GM19438 (cell line): ENCODE data around the gene AK8.

ENCODE experiments used
- ATAC-seq: cut with Tn5 transposase; IDR thresholded peaks from one replicate; pipeline ENCODE4 v1.9.1; 2021; ENCODE audit warnings: low read depth; ENCODE audit not compliant: unreplicated experiment

AK8 gene, protein sequence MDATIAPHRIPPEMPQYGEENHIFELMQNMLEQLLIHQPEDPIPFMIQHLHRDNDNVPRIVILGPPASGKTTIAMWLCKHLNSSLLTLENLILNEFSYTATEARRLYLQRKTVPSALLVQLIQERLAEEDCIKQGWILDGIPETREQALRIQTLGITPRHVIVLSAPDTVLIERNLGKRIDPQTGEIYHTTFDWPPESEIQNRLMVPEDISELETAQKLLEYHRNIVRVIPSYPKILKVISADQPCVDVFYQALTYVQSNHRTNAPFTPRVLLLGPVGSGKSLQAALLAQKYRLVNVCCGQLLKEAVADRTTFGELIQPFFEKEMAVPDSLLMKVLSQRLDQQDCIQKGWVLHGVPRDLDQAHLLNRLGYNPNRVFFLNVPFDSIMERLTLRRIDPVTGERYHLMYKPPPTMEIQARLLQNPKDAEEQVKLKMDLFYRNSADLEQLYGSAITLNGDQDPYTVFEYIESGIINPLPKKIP

DNA sequence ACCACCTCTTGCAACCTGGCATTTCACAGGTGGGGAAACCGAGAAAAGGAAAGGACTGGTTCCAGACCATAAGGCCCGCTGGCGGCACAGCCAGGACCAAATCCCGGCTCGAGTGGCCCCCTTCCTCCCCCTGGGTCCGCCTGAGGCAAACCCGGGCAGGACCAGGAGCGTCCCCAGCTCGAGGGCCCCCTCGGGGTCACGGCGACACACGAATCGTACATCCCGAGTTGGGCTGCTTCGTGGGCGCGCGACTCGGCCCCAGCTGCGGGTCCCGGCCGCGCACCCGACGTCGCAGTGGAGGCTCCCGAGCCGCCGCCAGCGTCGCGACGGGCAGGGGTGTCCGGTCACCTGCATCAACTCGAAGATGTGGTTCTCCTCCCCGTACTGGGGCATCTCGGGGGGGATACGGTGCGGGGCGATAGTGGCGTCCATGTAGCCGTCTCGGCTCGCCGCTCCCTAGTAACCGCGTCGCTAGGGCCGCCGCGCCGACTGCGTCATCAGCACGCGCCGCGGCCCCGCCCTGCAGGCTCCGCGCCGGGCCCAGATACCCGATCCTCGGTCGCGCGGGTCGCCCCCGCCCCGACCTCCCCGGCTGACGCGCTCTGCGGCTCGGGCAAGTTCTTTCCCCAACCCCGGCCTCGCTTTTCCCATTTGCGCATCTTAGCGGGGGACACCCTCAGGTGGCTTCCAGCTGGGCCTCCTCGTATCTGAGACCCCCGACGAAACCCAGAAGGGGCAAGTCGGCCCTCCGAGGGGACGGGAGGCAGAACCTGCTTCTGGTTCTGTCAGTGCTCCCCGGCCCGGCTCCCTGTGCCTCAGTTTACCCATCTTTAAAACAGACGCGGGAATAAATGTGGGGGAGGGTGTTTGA lies at the start of gene AK8:
Gene AK8, minus strand, starts transcription at position 461 of the 871 bp plus-strand sequence. Its CDS starts 29 bp downstream, at position 432.
- ATAC-seq: no peak

DNA sequence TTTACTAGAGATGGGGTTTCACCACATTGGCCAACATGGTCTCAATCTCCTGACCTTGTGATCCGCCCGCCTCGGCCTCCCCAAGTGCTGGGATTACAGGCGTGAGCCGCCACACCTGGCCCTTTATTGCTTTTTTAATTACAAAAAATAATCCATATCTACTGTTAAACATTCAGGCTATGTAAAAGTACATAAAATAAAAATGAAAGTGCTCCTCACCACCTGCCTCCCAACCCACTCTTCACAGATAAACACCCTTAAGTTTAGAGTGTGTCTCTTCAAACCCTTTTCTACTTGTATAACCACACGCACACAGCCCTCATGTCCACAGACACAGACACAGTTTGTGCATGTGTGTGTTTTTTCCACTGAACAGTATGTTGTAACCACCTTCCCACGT lies 49.6 kb upstream of the AK8 start:
- no peak for ATAC-seq

GRCh38 chr9:132923346-132923902 lies 45.3 kb upstream of the AK8 start:
- ATAC-seq: no peak

DNA sequence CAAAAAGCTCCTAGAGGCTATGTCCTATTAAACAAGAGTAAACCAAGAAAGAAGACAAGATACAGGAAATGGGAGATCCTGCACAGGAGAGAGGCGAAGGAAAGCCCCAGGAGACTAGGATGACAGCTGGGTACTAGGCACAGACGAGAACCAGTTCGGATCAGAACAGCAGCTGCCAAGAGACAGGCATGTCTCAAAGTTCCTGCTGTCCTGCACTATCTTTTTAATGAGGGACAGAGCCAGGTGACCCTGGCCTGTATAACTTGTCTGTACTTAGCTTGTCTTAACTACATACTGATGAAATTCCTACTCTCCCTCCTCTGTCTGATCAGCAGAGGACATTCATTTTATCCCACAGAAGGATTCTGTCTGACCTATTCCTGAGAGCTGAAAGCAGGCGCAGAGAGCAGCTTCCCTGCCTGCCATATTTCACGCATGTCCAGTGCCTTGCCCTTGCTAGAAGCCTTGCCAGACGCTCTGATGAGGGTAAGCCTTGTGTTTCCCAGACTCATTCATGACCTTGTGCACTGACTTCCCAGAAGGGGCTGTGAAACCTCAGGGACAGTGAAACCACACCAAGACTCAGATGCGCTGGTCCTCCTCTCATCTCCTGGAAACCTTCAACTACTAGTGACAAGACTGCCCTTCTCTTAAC lies 41.7 kb upstream of the AK8 start:
- no peak for ATAC-seq

GRCh38 chr9:132914924-132915323 lies 36.8 kb upstream of the AK8 start:
- ATAC-seq: no peak

GRCh38 chr9:132912131-132912530 lies 34.0 kb upstream of the AK8 start:
- no peak for ATAC-seq

DNA sequence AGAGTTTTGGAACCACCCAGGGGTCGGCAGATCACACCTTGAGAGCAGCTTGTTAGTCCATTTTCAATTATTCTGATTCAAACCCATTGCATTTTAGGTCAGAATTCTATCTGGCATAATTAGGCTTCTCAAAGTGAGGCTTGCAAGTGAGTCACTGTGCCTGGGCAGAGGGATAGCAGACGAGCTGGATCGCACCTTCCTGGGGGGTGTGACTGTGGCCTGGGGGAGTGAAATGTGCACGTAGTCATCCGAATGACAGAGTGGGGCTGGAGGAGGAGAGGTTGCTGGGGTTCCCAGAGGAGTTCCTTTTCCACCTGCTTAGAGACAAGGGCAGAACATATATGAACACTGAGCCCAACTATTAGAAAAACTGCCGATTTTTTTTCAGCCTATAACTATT lies 32.3 kb upstream of the AK8 start:
- ATAC-seq: no peak

DNA sequence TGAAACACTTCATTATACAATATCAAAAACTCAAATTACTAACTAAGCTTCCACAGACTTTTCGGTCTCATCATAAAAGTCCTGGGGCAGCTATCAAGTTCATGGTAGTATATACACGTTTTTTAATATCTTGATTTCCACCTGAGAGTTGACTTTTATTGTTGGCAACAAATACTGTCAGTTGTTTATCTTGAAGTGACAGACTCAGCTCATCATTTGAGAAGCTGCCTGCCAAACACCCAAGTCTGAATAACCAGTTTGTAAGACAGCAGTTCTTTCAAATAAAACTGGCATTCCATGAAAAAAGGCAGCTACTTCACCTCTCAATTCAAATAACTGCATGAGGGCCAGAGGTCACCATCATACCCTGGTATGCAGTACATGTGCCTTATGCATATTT lies 31.2 kb upstream of the AK8 start:
- no peak for ATAC-seq

GRCh38 chr9:132908635-132909034 lies 30.6 kb upstream of the AK8 start:
- ATAC-seq: no peak

- ATAC-seq: no peak
Observed at GRCh38 chr9:132905726-132906125, 27.6 kb upstream of the AK8 start.

- ATAC-seq: no peak
Observed at GRCh38 chr9:132903574-132904492, 25.7 kb upstream of the AK8 start.

DNA sequence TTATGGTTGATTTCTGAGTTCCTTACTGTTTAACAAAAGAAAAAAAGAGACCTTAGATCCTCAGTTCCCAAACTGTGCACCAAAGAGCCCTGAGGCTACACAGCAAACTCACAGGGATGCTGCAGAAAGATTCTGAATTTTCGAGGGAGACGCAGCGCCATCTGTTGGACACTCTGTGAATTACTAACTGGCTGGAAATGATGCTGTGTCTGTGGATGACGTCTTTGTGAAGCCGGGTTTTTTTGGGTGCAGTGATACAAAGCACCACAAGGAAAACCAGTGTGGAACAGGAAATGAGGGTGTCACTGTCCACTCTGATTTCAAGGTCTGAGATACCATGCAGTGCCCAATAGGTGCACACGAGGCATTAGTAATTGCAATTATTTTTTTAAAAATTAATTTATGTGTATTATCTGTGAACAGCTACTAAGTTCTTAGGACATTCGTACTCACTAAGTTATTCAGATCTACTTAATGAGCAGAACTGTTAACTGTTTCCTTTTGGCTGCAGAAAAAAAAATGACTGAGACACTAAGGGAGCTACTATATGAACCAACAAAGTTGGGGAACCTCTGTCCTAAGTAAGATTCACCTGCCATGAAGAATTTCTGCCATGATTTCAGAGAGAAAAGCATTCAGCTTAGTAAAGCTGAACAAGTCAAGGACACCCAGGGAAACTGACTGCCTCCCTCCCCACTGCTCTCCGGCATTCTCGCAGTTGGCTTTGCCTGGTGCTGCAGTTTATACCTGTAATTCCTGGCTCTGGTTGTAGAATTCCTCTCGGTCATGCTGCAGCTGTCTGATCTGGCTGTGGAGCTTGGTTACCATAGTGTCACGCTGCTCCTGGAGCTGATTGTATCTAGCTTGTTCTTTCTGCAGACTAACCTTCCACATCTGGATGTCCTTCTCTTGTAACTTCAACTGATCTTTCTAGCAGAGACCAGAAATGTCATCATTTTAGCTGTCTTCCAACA lies 24.1 kb upstream of the AK8 start:
- ATAC-seq: no peak

GRCh38 chr9:132898051-132898450 lies 20.0 kb upstream of the AK8 start:
- ATAC-seq: no peak

- no peak for ATAC-seq
Observed at GRCh38 chr9:132896906-132897305, 18.8 kb upstream of the AK8 start.

DNA sequence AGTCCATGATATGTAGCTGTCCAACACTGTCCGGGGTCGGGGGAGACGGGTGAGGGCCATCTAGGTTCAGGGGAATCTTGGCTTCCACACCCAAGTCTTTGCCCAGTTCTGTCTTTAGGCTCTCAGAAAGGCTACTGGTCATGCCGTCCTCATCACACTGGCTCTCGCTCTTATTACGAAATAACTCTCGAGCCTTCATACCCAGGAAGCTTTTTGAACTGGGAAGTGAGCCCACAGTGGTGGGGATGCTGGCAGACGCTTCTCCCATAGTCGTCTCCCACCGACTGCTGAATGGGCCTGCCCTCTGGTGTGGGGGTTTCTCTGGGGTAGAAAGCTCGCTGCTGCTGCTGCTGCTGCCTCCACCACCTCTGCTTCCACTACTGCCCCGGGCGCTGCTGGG lies 18.2 kb upstream of the AK8 start:
- ATAC-seq: no peak

DNA sequence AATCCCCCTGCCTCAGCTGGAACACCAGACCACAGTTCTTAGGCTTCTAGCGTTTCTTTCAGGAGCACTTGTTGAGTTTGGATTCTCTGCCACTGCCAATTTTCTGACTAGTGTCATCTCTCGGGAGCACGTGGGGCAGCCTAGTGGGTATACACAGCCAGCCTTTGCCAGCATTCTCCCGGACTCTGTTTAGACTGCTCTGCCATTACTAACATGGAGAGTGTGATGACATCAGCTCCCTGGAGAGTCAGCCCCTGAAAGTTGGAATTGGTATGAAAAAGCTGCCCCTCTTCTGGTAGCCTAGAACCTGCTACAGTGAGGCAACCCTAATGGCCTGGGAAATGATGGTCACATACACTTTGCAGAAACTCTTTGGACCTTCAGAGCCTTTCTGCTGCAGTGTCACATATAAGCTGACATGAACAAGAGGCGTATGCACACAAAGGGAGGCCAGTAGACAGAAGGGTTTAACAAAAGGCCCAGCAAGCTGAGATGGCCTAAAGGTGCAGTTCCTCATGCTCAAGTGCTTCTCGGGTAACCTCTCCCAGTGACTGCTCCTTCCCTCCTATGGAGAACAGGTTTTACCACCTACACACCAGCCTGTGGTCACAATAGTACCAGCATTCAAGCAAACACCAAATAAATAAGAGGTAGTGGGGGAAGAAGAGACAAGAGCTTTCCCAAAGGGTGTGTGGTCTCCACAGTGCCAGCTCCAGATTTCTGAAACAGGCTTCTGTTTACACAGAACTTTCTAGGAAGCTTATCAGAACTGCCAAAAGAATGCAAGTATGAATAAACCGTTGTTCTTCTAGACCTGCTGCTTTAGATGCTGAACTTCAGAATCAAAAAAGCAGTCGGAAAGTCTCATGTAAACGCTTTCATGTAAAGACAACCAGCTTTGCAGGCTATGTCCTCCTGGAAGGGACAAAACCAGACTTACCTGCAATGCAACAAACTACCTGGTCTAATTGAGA lies 17.1 kb upstream of the AK8 start:
- no peak for ATAC-seq

GRCh38 chr9:132894346-132894745 lies 16.3 kb upstream of the AK8 start:
- no peak for ATAC-seq
